Measurements from ENCODE around the gene CELF3.

Gene CELF3

GRCh38 chr1:151721788-151722510 lies 5.3 kb upstream of the CELF3 start:
- in situ Hi-C loops (cut with HindIII; ENCODE audit: low sequenced_read_pairs), result loop anchor here (5.0 kb wide), 1 partner anchor 140 kb away; no protein-coding TSS in a partner anchor

DNA sequence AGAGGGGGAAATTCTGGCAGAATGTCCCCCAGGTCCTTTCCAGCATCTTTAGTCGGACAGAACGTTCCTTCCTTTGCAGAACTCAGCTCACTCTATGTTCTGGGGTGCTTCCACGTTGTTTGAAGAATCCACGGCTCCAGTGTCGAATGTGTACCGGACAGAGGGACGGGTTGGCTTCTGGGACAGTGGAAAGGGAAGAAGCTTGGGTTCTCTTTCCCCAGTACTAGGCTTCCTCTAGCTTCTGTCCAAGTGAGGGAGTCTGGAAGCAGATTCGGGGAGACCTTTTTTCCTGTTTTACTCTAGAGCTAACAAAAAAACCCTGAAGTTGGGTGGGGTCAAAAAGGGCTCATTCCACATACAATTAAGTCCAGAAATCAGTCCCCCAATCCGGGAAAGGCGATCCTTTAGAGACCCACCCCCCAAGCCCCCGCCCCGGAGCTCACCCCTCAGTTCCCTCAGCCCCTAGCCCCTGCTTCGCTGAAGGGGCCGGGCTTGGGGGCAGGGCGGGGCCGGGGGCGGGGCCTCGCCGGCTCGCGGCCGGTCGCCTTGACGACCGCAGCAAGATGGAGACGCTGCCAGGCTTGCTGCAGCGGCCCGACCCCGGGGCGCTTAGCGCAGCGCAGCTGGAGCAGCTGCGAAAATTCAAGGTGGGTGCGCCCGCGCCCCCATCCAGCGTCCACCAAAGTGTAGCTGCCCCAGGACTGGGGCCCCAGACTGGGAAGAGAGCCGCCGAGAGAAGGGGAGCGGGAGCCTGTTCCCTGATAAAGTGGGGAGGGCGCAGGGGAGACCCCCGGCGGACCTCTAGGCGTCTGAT lies 4.6 kb upstream of the CELF3 start, which contains the start of gene RIIAD1:
Gene RIIAD1, plus strand, starts transcription at position 549 of the 814 bp plus-strand sequence. Its CDS starts 15 bp downstream, at position 564.
- in situ Hi-C loops (cut with HindIII; ENCODE audit: low sequenced_read_pairs), result loop anchor here (5.0 kb wide), 1 partner anchor 139 kb away; no protein-coding TSS in a partner anchor

GRCh38 chr1:151720554-151720953 lies 4.0 kb upstream of the CELF3 start:
- in situ Hi-C loops (cut with HindIII; ENCODE audit: low sequenced_read_pairs), result loop anchor here (5.0 kb wide), 1 partner anchor 138 kb away; no protein-coding TSS in a partner anchor

DNA sequence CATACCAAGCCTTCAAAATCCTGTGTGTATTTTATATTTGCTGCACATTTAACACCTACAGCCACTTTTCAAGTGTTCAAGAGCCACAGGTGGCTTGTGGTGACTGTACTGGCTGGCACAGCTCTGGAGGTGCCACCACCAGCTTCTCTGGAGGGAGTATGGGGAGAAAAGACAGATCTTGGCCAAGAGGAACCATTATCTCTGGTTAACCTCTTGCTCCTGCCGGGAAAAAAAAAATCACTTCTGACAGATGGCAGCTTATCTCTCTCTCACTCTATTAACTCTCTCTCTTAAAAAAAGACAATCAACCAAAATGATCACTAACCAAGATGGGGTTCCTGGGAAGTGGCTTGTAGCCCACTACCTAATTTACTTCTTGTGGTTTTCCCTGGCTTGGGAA lies 3.5 kb upstream of the CELF3 start:
- in situ Hi-C loops (cut with HindIII; ENCODE audit: low sequenced_read_pairs), result loop anchor here (5.0 kb wide), 1 partner anchor 138 kb away; no protein-coding TSS in a partner anchor

- in situ Hi-C loops (cut with HindIII; ENCODE audit: low sequenced_read_pairs), result no loop called here
Measured at GRCh38 chr1:151718666-151719065, 2.1 kb upstream of the CELF3 start.

GRCh38 chr1:151718011-151718431 lies 1.4 kb upstream of the CELF3 start:
- in situ Hi-C loops (cut with HindIII; ENCODE audit: low sequenced_read_pairs), result no loop called here

DNA sequence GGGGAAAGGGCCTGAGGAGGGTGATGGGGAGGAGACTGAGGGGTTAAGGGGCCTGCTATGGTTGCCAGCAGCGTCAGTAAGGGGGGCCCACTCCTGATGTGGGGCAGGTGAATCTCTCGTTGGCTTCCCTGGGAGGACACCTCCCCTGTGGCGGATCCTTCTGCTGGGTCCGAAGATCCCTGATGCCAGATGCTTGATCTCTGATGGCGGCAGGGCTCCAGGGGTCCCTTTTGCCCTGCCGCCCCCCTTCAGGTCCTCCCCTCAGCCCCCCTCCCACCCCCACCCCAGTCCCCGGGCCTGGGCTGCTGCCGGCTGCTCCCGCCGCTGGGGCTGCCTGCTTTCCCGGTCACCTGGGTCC lies 219 bp downstream of the CELF3 start:
- in situ Hi-C loops (cut with HindIII; ENCODE audit: low sequenced_read_pairs), result no loop called here

GRCh38 chr1:151715726-151716404 lies 738 bp downstream of the CELF3 start:
- in situ Hi-C loops (cut with HindIII; ENCODE audit: low sequenced_read_pairs), result no loop called here

DNA sequence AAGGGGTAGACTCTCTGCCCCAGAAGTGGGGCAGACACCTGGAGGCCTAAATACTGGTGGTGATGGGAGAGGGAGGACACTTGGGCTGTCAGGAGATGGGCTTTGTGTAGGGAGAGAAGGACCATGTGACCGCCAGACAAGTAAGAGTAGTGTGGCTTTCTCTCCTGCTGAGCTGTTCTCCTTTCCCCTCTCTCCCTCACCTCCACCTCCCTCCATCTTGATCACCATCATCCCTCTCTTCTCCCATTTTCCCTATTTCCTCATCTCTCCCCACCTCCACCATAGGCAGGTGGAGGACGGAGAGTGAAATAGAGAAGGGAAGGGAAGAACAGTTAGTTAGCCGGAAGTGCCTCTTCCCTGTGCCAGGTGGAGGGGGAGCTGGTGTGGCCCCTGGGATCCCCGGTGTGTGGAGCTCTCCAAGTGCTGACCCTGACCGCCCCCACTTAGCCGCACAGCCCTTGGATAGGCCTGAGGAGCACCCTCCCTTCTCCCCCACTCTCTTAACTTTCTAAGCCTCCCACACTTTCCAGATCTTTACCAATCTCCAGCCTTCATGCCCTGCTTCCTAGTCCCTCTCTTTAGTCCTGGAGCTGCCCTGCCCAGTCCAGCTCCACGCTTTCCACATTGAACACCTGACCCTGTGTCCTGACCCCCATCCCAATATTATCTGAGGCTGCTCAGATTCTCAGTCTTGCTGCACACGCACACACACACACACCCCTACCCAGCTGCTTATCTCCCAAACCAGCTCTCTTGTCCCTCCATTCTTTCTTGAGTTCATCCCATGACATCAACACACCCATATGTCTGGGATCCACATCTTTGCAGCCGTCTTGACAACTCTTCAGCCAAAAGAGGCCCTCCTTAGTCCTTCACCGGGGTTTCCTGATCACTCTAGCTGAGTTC lies 1.5 kb downstream of the CELF3 start:
- in situ Hi-C loops (cut with HindIII; ENCODE audit: low sequenced_read_pairs), result no loop called here

GRCh38 chr1:151713874-151714273 lies 2.7 kb downstream of the CELF3 start:
- in situ Hi-C loops (cut with HindIII; ENCODE audit: low sequenced_read_pairs), result no loop called here

DNA sequence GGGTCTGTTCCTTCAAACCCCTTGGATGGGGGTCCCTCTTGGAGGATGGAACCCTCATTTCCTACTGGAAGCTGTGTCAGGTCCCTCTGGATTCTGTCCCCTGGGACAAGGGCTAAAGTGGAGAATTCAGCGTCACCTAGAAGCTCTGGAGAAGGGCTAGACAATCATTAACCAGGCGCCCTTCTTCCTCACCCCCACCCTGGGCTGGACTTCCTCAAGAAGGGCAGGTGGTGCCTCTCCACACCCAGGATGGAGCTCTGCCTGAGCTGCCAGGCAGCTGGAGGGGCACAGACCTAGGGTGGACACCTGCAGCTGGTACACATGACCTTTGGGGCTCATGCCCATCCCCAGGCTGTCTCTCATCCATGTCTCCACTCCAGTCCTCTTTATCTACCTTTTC lies 3.6 kb downstream of the CELF3 start:
- in situ Hi-C loops (cut with HindIII; ENCODE audit: low sequenced_read_pairs), result no loop called here

- in situ Hi-C loops (cut with HindIII; ENCODE audit: low sequenced_read_pairs), result no loop called here
Measured at GRCh38 chr1:151711951-151712350, 4.7 kb downstream of the CELF3 start.

- in situ Hi-C loops (cut with HindIII; ENCODE audit: low sequenced_read_pairs), result no loop called here
Measured at GRCh38 chr1:151711044-151711800, 5.4 kb downstream of the CELF3 start.

GRCh38 chr1:151710187-151710840 lies 6.3 kb downstream of the CELF3 start:
- in situ Hi-C loops (cut with HindIII; ENCODE audit: low sequenced_read_pairs), result no loop called here

DNA sequence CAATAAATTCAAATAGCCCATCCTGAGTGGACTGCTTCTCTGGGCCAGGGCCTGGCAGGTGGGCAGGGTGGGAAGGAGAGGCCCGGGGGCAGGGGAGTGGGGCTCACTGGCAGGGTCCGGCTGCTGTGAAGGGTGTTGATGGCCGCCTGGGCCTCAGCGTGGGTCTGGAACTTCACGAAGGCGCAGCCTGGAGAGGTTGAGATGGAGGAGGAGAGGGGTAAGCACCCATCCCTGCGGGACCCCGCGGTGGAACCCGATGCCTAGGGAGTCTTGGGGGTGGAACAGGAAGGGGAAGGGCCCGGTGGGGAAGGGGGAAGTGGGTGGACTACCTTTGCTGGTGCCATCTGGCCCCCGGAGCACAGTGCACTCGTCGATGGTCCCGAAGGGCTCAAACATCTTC lies 7.7 kb downstream of the CELF3 start:
- in situ Hi-C loops (cut with HindIII; ENCODE audit: low sequenced_read_pairs), result no loop called here

- in situ Hi-C loops (cut with HindIII; ENCODE audit: low sequenced_read_pairs), result no loop called here
Measured at GRCh38 chr1:151707541-151708065, 9.0 kb downstream of the CELF3 start.

- in situ Hi-C loops (cut with HindIII; ENCODE audit: low sequenced_read_pairs), result no loop called here
Measured at GRCh38 chr1:151706464-151707415, 9.9 kb downstream of the CELF3 start.

Data from endothelial cell of hepatic sinusoid (primary cell).